ENCODE measurements around the gene LAMP5. TPM values are rescaled to one million over a fixed set of nuclear protein-coding genes. Genes with fewer than 3 reads are reported as not detected.

Gene LAMP5
- total RNA-seq, 6 experiments from 2014 or later, result 0.10 TPM; not detected in 5

DNA sequence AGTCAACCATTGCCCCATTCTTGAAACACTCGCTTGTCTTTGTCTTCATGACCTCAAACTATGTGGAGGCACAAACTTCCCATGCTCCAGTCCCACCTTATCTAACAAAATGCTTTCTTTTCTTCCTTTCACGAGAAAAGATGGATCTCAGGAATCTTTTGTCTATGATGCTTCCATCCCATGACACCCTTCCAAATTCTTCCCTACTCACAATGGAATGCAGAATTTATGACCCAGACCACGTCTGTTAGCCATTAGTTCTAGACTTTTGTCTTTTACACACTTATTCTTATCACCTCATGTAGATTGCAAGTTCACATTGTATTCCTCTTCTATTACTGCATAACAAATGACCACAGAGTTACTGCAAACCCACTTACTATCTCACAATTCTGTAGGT is 24.2 kb upstream of the LAMP5 start:
- Histone ChIP-seq H3K4me3 (no peak overlapping the region), H3K9me3 (no peaks in the 10 kb centered on the region), H3K27ac (no peak overlapping the region), H3K27me3 (peaks cover 0 to 4% of the 10 kb centered on the region in 2 donors), H3K4me1 (no peaks in the 10 kb centered on the region), H3K36me3 (no peaks in the 10 kb centered on the region)
- no peak for ATAC-seq
- 41% methylated on average over 3 of the region's 3 CpGs for WGBS (ENCODE audit: insufficient coverage, low coverage, low lambda C conversion rate, missing lambda C conversion rate)
- intact Hi-C loops (cut with DNase I), result no loop called here
- no peak for DNase-seq
- no peak for TF ChIP-seq POLR2A (IDR thresholded peaks at IDR 0.05)
- TF ChIP-seq CTCF (IDR thresholded peaks at IDR 0.05), result no peak

GRCh38 chr20:9490631-9491030 is 23.8 kb upstream of the LAMP5 start:
- TF ChIP-seq CTCF (IDR thresholded peaks at IDR 0.05) (no peak), POLR2A (IDR thresholded peaks at IDR 0.05) (no peak)
- no peak for DNase-seq
- intact Hi-C loops (cut with DNase I), result no loop called here
- H3K9me3 ChIP-seq, result no peaks in the 10 kb centered on the region
- no peak for ATAC-seq
- 57% methylated on average over 2 of the region's 3 CpGs for WGBS (ENCODE audit: insufficient coverage, low coverage, low lambda C conversion rate, missing lambda C conversion rate)
- no peak overlapping the region for H3K27ac ChIP-seq
- no peaks in the 10 kb centered on the region for H3K36me3 ChIP-seq
- H3K4me3 ChIP-seq, result no peak overlapping the region
- H3K27me3 ChIP-seq, result peaks cover 0 to 4% of the 10 kb centered on the region in 2 donors
- no peaks in the 10 kb centered on the region for H3K4me1 ChIP-seq

- Histone ChIP-seq H3K27ac (no peak overlapping the region), H3K4me1 (no peaks in the 10 kb centered on the region), H3K4me3 (no peak overlapping the region), H3K27me3 (peaks cover 0 to 4% of the 10 kb centered on the region in 2 donors), H3K9me3 (no peaks in the 10 kb centered on the region), H3K36me3 (no peaks in the 10 kb centered on the region)
- no peak for TF ChIP-seq POLR2A (IDR thresholded peaks at IDR 0.05)
- TF ChIP-seq CTCF (IDR thresholded peaks at IDR 0.05), result no peak
- intact Hi-C loops (cut with DNase I), result no loop called here
- ATAC-seq (no peak), DNase-seq (no peak)
- WGBS (ENCODE audit: insufficient coverage, low coverage, low lambda C conversion rate, missing lambda C conversion rate), result 71% methylated on average over 1 of the region's 1 CpG
Observed at GRCh38 chr20:9491324-9491723, 23.1 kb upstream of the LAMP5 start.

- Histone ChIP-seq H3K27me3 (peaks cover 0 to 4% of the 10 kb centered on the region in 2 donors), H3K4me1 (no peaks in the 10 kb centered on the region), H3K27ac (no peak overlapping the region), H3K9me3 (no peaks in the 10 kb centered on the region), H3K4me3 (no peak overlapping the region), H3K36me3 (no peaks in the 10 kb centered on the region)
- ATAC-seq, result no peak
- intact Hi-C loops (cut with DNase I), result no loop called here
- DNase-seq, result no peak
- TF ChIP-seq POLR2A (IDR thresholded peaks at IDR 0.05), result no peak
- no peak for TF ChIP-seq CTCF (IDR thresholded peaks at IDR 0.05)
- 16% methylated on average over 4 of the region's 4 CpGs for WGBS (ENCODE audit: insufficient coverage, low coverage, low lambda C conversion rate, missing lambda C conversion rate)
Observed at GRCh38 chr20:9492067-9492466, 22.3 kb upstream of the LAMP5 start.

DNA sequence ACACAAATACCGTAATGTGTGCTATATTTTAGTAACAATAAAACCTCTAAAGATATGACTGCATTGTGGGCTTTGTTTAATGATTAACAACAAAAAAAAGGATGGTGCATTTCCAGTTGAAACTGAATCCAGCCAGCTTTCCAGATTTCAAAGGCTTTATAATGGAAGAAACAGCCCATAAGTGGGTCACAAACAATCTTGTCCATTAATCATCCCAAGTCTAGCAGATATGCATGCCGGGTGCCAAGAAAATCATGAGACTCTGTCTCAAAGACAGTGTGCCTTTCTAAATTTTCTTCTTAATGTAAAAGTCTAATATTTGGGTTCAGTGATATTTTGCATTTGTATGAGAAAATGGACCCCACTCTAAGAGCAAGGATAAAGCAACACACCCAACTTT is 20.6 kb upstream of the LAMP5 start:
- H3K27me3 ChIP-seq, result peaks cover 0 to 4% of the 10 kb centered on the region in 2 donors
- no peaks in the 10 kb centered on the region for H3K4me1 ChIP-seq
- WGBS (ENCODE audit: insufficient coverage, low coverage, low lambda C conversion rate, missing lambda C conversion rate), result 48% methylated on average over 2 of the region's 2 CpGs
- H3K4me3 ChIP-seq, result no peak overlapping the region
- H3K9me3 ChIP-seq, result no peaks in the 10 kb centered on the region
- no peak for ATAC-seq
- no peaks in the 10 kb centered on the region for H3K36me3 ChIP-seq
- DNase-seq, result no peak
- intact Hi-C loops (cut with DNase I), result no loop called here
- TF ChIP-seq POLR2A (IDR thresholded peaks at IDR 0.05) (no peak), CTCF (IDR thresholded peaks at IDR 0.05) (no peak)
- no peak overlapping the region for H3K27ac ChIP-seq
